ENCODE data around the gene CCDC17. TPM values are rescaled to one million over a fixed set of nuclear protein-coding genes. Genes with fewer than 3 reads are reported as not detected.

Gene CCDC17
- polyA plus RNA-seq, 3 donors, result 1.6 to 2.6 (median 1.8) TPM

GRCh38 chr1:45586769-45587168 lies 37.1 kb downstream of the CCDC17 start:
- no peak for DNase-seq (ENCODE audit: extremely low read depth in 1 of 11, low read depth in 9 of 11, low spot score in 4 of 11)

- DNase-seq (ENCODE audit: extremely low read depth in 1 of 11, low read depth in 9 of 11, low spot score in 4 of 11), result no peak
Observed at GRCh38 chr1:45585496-45586075, 38.3 kb downstream of the CCDC17 start.

GRCh38 chr1:45585110-45585426 lies 38.8 kb downstream of the CCDC17 start:
- DNase-seq (ENCODE audit: extremely low read depth in 1 of 11, low read depth in 9 of 11, low spot score in 4 of 11), result no peak

GRCh38 chr1:45584351-45585109 lies 39.3 kb downstream of the CCDC17 start:
- DNase-seq (ENCODE audit: extremely low read depth in 1 of 11, low read depth in 9 of 11, low spot score in 4 of 11), result peak; percentile 65 to 91 (median 86)

GRCh38 chr1:45583666-45584350 lies 40.0 kb downstream of the CCDC17 start, which contains the start of gene NASP:
Gene NASP, plus strand, starts transcription at chr1:45584041. Its CDS starts 106 bp downstream, at chr1:45584147.
- DNase-seq (ENCODE audit: extremely low read depth in 1 of 11, low read depth in 9 of 11, low spot score in 4 of 11), result peak; percentile 70 to 94 (median 88)

- DNase-seq (ENCODE audit: extremely low read depth in 1 of 11, low read depth in 9 of 11, low spot score in 4 of 11), result peak; percentile 88 to 96 (median 95)
Observed at GRCh38 chr1:45583264-45583665, 40.6 kb downstream of the CCDC17 start.

GRCh38 chr1:45574105-45574626 lies 49.7 kb downstream of the CCDC17 start:
- DNase-seq (ENCODE audit: extremely low read depth in 1 of 11, low read depth in 9 of 11, low spot score in 4 of 11), result no peak

GRCh38 chr1:45573231-45573804 lies 50.5 kb downstream of the CCDC17 start:
- DNase-seq (ENCODE audit: extremely low read depth in 1 of 11, low read depth in 9 of 11, low spot score in 4 of 11), result no peak

GRCh38 chr1:45570631-45571030 lies 53.2 kb downstream of the CCDC17 start:
- DNase-seq (ENCODE audit: extremely low read depth in 1 of 11, low read depth in 9 of 11, low spot score in 4 of 11), result no peak

Other genes starting within 250 kb of the CCDC17 start
- 1 to 10 TPM; 6.4 to 8.1 (median 7.3) TPM for gene TESK2, start 132.9 kb downstream of the CCDC17 start, polyA plus RNA-seq (ENCODE audit: insufficient read length in 3 of 3)
- 1 to 10 TPM; 1.7 to 2.5 (median 2.0) TPM for gene CCDC163, start 124.0 kb downstream of the CCDC17 start, polyA plus RNA-seq (ENCODE audit: insufficient read length in 3 of 3)
- 10 to 100 TPM; 10.6 to 16.4 (median 11.9) TPM for gene MMACHC, start 123.8 kb downstream of the CCDC17 start, polyA plus RNA-seq (ENCODE audit: insufficient read length in 3 of 3)
- gene PRDX1, start 102.2 kb downstream of the CCDC17 start, polyA plus RNA-seq (ENCODE audit: insufficient read length in 3 of 3), result 100 to 1,000 TPM; 301 to 376 (median 324) TPM
- 100 to 1,000 TPM; 289 to 345 (median 313) TPM for gene AKR1A1, start 73.2 kb downstream of the CCDC17 start, polyA plus RNA-seq (ENCODE audit: insufficient read length in 3 of 3)
- gene NASP, start 40.0 kb downstream of the CCDC17 start, polyA plus RNA-seq (ENCODE audit: insufficient read length in 3 of 3), result 100 to 1,000 TPM; 338 to 386 (median 369) TPM
- 100 to 1,000 TPM; 101 to 123 (median 119) TPM for gene GPBP1L1, start 62.5 kb upstream of the CCDC17 start, polyA plus RNA-seq (ENCODE audit: insufficient read length in 3 of 3)
- gene TMEM69, start 64.1 kb upstream of the CCDC17 start, polyA plus RNA-seq (ENCODE audit: insufficient read length in 3 of 3), result 10 to 100 TPM; 48.5 to 65.2 (median 49.1) TPM
- 10 to 100 TPM; 25.9 to 32.6 (median 31.7) TPM for gene IPP, start 126.6 kb upstream of the CCDC17 start, polyA plus RNA-seq (ENCODE audit: insufficient read length in 3 of 3)
- 10 to 100 TPM; 30.9 to 47.6 (median 34.6) TPM for gene MAST2, start 179.6 kb upstream of the CCDC17 start, polyA plus RNA-seq (ENCODE audit: insufficient read length in 3 of 3)

Data from renal cortex interstitium (tissue), 11 donors.